IMR-90 (cell line): Measurements from ENCODE around the gene INO80D. TPM values are rescaled to one million over a fixed set of nuclear protein-coding genes. Genes with fewer than 3 reads are reported as not detected.

Source experiments
- ATAC-seq: fragments of 200-7000 bp; cut with Tn5 transposase; 2 replicates; pipeline ENCODE4 v1.9.1; 2020; ENCODE audit warnings: low read depth, mild to moderate bottlenecking, moderate library complexity
- BruUV-seq: library from RNA; stranded (reverse); fragments of 400-500 nt; replicated peaks from 2 replicates; lab custom pipeline; 2021; lab: Mats Ljungman, UMichigan
- CTCF ChIA-PET: fragments of 300-600 bp; formaldehyde crosslinking; extraction: SDS; loops from one replicate; lab custom pipeline; 2021; ENCODE audit warnings: antibody characterized with exemption; lab: Yijun Ruan, JAX
- POLR2A ChIA-PET: fragments of 300-600 bp; sonication (Branson Sonifier 250); formaldehyde crosslinking; loops from one replicate; lab custom pipeline; 2022; ENCODE audit warnings: antibody characterized with exemption; ENCODE audit not compliant: unreplicated experiment; lab: Charles Lee
- DNase-seq: peaks from one replicate; pipeline ENCODE4 v3.0.0; 2013
- H2AFZ ChIP-seq: replicated peaks from 2 replicates; pipeline ENCODE3; 2013; ENCODE audit warnings: low read length, mild to moderate bottlenecking; ENCODE audit not compliant: poor library complexity
- H2AK5ac ChIP-seq: 2 replicates; pipeline ENCODE4 v1.6.1; 2013; ENCODE audit warnings: low read depth, low read length, inconsistent platforms
- H2AK9ac ChIP-seq: replicated peaks from 2 replicates; pipeline ENCODE3; 2013; ENCODE audit warnings: mild to moderate bottlenecking, low read depth, low read length, moderate library complexity; ENCODE audit not compliant: poor library complexity
- H2BK120ac ChIP-seq: 2 replicates; pipeline ENCODE4 v1.6.1; 2013; ENCODE audit warnings: low read depth, low read length, inconsistent platforms
- H2BK15ac ChIP-seq: 3 replicates; pipeline ENCODE4 v1.6.1; 2013; ENCODE audit warnings: low read depth, low read length, inconsistent platforms
- H2BK20ac ChIP-seq: 2 replicates; pipeline ENCODE4 v1.6.1; 2013; ENCODE audit warnings: low read depth, mild to moderate bottlenecking, inconsistent platforms, low read length, moderate library complexity
- H2BK5ac ChIP-seq: 2 replicates; pipeline ENCODE4 v1.6.1; 2013; ENCODE audit warnings: mild to moderate bottlenecking, low read depth, low read length, inconsistent platforms; ENCODE audit not compliant: poor library complexity, severe bottlenecking
- H3K14ac ChIP-seq: replicated peaks from 2 replicates; pipeline ENCODE4 v1.6.1; 2013; ENCODE audit warnings: low read depth, low read length, inconsistent platforms
- H3K18ac ChIP-seq: 2 replicates; pipeline ENCODE4 v1.6.1; 2013; ENCODE audit warnings: low read depth, low read length, control low read depth
- H3K23ac ChIP-seq: 2 replicates; pipeline ENCODE4 v1.6.1; 2013; ENCODE audit warnings: low read depth, low read length, inconsistent platforms
- H3K27ac ChIP-seq: 2 replicates; pipeline ENCODE4 v1.5.1; 2013; ENCODE audit warnings: mild to moderate bottlenecking, control low read depth, low read length; ENCODE audit not compliant: insufficient read depth
- H3K27me3 ChIP-seq: 2 replicates; pipeline ENCODE4 v1.6.1; 2013; ENCODE audit warnings: low read length; ENCODE audit not compliant: control insufficient read depth, insufficient read depth
- H3K36me3 ChIP-seq: 2 replicates; pipeline ENCODE4 v1.6.1; 2013; ENCODE audit warnings: low read length, mixed read lengths; ENCODE audit not compliant: control insufficient read depth, insufficient read depth
- H3K4ac ChIP-seq: 2 replicates; pipeline ENCODE4 v1.6.1; 2013; ENCODE audit warnings: low read depth, low read length, inconsistent platforms
- H3K4me1 ChIP-seq: 2 replicates; pipeline ENCODE4 v1.6.1; 2013; ENCODE audit warnings: low read length, mixed read lengths; ENCODE audit not compliant: control insufficient read depth, insufficient read depth
- H3K4me2 ChIP-seq: 2 replicates; pipeline ENCODE4 v1.6.1; 2013; ENCODE audit warnings: low read depth, mild to moderate bottlenecking, control low read depth, low read length, moderate library complexity
- H3K4me3 ChIP-seq: 2 replicates; pipeline ENCODE4 v1.5.1; 2013; ENCODE audit warnings: low read depth, mild to moderate bottlenecking, control low read depth, low read length, moderate library complexity; ENCODE audit not compliant: insufficient read depth
- H3K56ac ChIP-seq: 2 replicates; pipeline ENCODE4 v1.6.1; 2013; ENCODE audit warnings: low read length, inconsistent platforms; ENCODE audit not compliant: insufficient read depth; ENCODE audit errors: extremely low read depth
- H3K79me1 ChIP-seq, 2 experiments: 2 replicates each; pipeline ENCODE4 v1.6.1; 2013; ENCODE audit warnings: low read length in 2 of 2, inconsistent platforms in 1 of 2, low read depth in 1 of 2
- H3K9ac ChIP-seq: 2 replicates; pipeline ENCODE4 v1.6.1; 2013; ENCODE audit warnings: low read depth, low read length, control low read depth
- H3K9me1 ChIP-seq: 2 replicates; pipeline ENCODE4 v1.6.1; 2013; ENCODE audit warnings: low read length, inconsistent platforms; ENCODE audit not compliant: insufficient read depth
- H3K9me3 ChIP-seq: 2 replicates; pipeline ENCODE4 v1.6.1; 2013; ENCODE audit warnings: low read length; ENCODE audit not compliant: control insufficient read depth, insufficient read depth
- H4K20me1 ChIP-seq: 2 replicates; pipeline ENCODE4 v1.6.1; 2013; ENCODE audit warnings: low read length, inconsistent platforms; ENCODE audit not compliant: insufficient read depth
- H4K5ac ChIP-seq: 2 replicates; pipeline ENCODE4 v1.6.1; 2013; ENCODE audit warnings: mild to moderate bottlenecking, low read depth, low read length, control low read depth
- H4K8ac ChIP-seq, 2 experiments: 2 replicates each; pipeline ENCODE4 v1.6.1; 2013; ENCODE audit warnings: low read depth in 2 of 2, low read length in 2 of 2, control low read depth in 1 of 2, inconsistent platforms in 1 of 2
- H4K91ac ChIP-seq: 2 replicates; pipeline ENCODE4 v1.6.1; 2013; ENCODE audit warnings: low read depth, low read length, inconsistent platforms; ENCODE audit not compliant: insufficient read depth
- CEBPB ChIP-seq: IDR thresholded peaks from 2 replicates; pipeline ENCODE4 v1.6.1; 2012; ENCODE audit warnings: low read depth, low read length, improper control_type of control experiment
- POLR2A ChIP-seq: IDR thresholded peaks from 2 replicates; pipeline ENCODE4 v1.6.1; 2012; ENCODE audit warnings: mild to moderate bottlenecking, low read depth, low read length
- WGBS, 2 experiments: methylation state at CpG; one replicate each; pipeline versions ENCODE4 v1.1.5 to v1.1.7; 2013; ENCODE audit warnings: missing lambda C conversion rate in 2 of 2; ENCODE audit not compliant: insufficient read length in 1 of 2; ENCODE audit errors: extremely low coverage in 2 of 2; 5-methylcytosine and 5-hydroxymethylcytosine counted together
- dilution Hi-C: fragments of 300-500 bp; cut with HindIII; formaldehyde crosslinking; loops from one replicate; pipeline ENCODE4 v1.14.3; 2018; ENCODE audit warnings: low sequenced_read_pairs; ENCODE audit not compliant: unreplicated experiment
- in situ Hi-C: fragments of 300-500 bp; cut with MboI; formaldehyde crosslinking; loops from 3 replicates; pipeline ENCODE4 v1.14.3; 2019; ENCODE audit warnings: low sequenced_read_pairs, inconsistent platforms, mixed read lengths
- intact Hi-C: fragments of 100-400 bp; cut with micrococcal nuclease; formaldehyde crosslinking; loops from 2 replicates; pipeline ENCODE4 v1.10.0; 2022
- polyA plus RNA-seq, 3 experiments: library from polyadenylated mRNA; depleted of rRNA; stranded (reverse); fragments of >200 nt; gene quantifications; 2 replicates each; pipeline ENCODE4 v1.2.3, GENCODE V29; 2012; ENCODE audit warnings: low replicate concordance in 1 of 3
- total RNA-seq: library from RNA; depleted of rRNA; stranded (reverse); fragments of >200 nt; gene quantifications from 2 replicates; pipeline ENCODE4 v1.2.3, GENCODE V29; 2012

INO80D gene
- total and polyA plus RNA-seq, 2 of the 4 experiments (the other 2 are of a cell fraction) = 0.79 to 4.5 TPM

DNA sequence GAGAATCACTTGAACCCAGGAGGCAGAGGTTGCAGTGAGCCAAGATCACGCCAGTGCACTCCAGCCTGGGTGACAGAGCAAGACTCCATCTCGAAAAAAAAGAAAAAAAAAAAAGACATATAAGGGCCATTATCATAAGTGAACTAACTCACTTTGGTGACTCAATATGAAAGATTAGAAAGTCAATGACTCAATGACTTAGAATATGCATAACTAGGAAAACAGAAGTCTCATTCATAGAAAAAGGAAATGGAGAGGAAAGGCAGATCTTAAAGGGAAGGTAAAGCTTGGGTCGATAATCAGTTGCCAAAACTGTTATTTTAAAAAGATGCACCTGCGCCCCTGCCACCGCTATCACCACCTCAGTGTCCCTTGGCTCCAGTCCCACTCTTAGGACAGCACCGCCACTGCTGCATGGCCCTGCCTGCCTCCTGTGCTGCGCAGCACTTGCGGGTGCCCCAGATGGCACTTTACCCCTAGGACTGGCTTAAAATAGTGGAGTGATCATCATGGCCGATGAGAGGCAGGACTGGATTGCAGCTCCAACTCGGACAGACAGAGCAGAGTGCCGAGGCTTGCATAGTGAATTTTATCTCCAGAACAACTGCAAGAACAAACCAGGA is 54.7 kb downstream of the INO80D start:
- H3K27ac ChIP-seq = no peak overlapping the region
- peak; percentile 75 for DNase-seq
- POLR2A ChIA-PET = no interaction called here
- no peak overlapping the region for H2AK5ac ChIP-seq
- no peak overlapping the region for H3K4me3 ChIP-seq
- no TSS peak for BruUV-seq
- no peak overlapping the region for H3K14ac ChIP-seq
- 91% methylated on average over 4 of the region's 11 CpGs; no CpG with 5 or more reads in 1 of the 2 experiments for WGBS, 2 experiments
- no peak overlapping the region for H4K91ac ChIP-seq
- TF ChIP-seq POLR2A (no peak), CEBPB (peak; percentile 21; the same call in 1 of the 2 replicates)
- H3K56ac ChIP-seq = no peak overlapping the region
- intact Hi-C loops (no loop called here), in situ Hi-C loops (no loop called here), dilution Hi-C loops (no loop called here)
- no peak overlapping the region for H3K9ac ChIP-seq
- no peaks in the 10 kb centered on the region; the same call in 1 of the 2 replicates for H4K20me1 ChIP-seq
- no peak overlapping the region for H2AK9ac ChIP-seq
- no peak overlapping the region for H2BK15ac ChIP-seq
- no peak overlapping the region for H3K18ac ChIP-seq
- no peak overlapping the region for H4K8ac ChIP-seq
- H3K23ac ChIP-seq = no peak overlapping the region
- H3K9me1 ChIP-seq = no peaks in the 10 kb centered on the region; the same call in 1 of the 2 replicates
- no peak overlapping the region for H3K4ac ChIP-seq
- H3K79me1 ChIP-seq = peaks cover 11 to 27% of the 10 kb centered on the region in 2 experiments
- H2AFZ ChIP-seq = no peak overlapping the region
- no peaks in the 10 kb centered on the region for H3K27me3 ChIP-seq
- peak; percentile 66 for ATAC-seq
- no peak overlapping the region for H3K4me2 ChIP-seq
- H2BK20ac ChIP-seq = no peak overlapping the region
- peaks cover 1% of the 10 kb centered on the region; the same call in 1 of the 2 replicates for H3K4me1 ChIP-seq
- CTCF ChIA-PET = no interaction called here
- peaks cover 3% of the 10 kb centered on the region for H3K9me3 ChIP-seq
- H3K36me3 ChIP-seq = peaks cover 5% of the 10 kb centered on the region
- no peak overlapping the region for H4K5ac ChIP-seq
- H2BK5ac ChIP-seq = no peak overlapping the region
- no peak overlapping the region for H2BK120ac ChIP-seq
